Measurements from ENCODE around the gene TBC1D14.

DNA sequence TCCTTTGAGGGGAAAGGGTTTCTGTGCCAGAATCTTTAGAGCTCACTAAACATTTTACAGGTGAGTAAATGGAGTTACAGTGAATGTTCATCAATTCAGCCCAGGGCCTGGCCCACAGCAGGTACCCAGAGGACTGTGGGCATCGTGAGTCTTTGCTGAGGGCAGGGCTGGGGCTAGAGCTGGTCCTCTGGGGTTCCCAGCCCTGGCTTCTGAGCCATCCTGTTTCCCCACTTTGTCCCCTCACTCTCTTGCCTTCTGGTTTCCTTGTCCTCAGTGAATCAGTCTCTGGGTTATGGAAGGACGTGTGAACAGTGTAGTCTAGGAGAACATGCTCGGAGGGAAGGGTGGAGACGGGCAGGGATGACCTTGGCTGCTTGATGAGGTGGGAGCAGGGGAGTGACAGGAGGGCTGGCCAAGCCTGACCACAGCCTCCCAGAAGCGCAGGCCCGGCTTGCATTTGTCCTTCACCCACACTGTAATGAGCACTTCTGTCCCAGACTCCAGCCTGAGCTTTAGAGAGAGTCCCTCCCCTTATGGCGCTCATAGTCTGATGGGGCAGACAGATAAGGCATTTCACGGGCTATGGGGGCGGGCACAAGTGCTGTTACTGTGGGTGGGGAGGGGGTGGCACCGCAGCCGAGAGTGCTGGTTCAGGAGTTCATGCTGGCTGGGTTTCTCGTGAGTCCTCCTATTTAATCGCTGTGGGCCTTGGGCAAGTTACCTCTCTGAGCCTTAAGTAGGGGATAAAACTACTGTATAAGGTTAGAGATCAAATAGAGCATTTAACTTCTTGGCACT, 17.3 kb downstream of the TBC1D14 start:
- TF ChIP-seq CTCF (IDR thresholded peaks at IDR 0.05) (no peak), POLR2A (IDR thresholded peaks at IDR 0.05) (no peak)

Measured in lower leg skin (tissue), 3 donors.